ENCODE results near the gene RTL1.

Gene RTL1

GRCh38 chr14:100898935-100899883, 4.3 kb downstream of the RTL1 start:
- DNase-seq (ENCODE audit: low read depth) = no peak

GRCh38 chr14:100898465-100898864, 5.1 kb downstream of the RTL1 start:
- no peak for DNase-seq (ENCODE audit: low read depth)

DNA sequence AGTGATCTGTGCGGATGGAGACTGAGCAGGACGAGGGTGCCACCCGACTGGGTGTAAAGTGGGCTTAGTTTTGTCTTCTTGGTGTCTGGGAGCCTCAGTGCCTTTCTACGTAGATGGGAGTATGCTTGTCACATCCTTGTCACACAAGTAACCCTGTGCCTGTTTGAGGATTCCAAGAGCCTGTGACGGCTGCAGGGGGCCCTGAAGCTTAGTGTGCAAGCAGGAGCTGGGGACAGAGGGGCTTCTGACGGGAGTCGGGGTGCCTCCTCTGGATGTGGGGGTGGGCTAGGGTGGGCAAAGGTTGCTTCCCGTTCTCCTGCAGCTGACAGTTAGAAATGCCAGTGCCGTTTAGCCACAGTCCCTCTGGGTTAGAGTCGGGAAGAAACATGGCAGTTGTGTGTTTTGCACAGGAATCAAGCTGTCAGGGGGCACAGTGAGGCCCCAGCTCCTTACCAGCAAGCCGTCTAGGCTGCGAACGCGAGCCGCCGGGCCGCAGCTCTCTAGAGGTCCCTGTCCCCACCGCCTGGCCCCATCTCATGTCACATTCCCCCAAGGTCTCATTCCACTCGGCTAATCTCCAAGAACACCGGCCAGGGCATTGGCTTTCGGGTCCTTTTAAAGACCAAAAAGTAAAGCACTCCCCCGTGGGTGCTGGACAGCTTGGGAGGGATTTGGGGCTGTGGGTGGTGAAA, 7.0 kb downstream of the RTL1 start:
- no peak for DNase-seq (ENCODE audit: low read depth)

- DNase-seq (ENCODE audit: low read depth) = no peak
Observed at GRCh38 chr14:100895411-100895810, 8.1 kb downstream of the RTL1 start.

DNA sequence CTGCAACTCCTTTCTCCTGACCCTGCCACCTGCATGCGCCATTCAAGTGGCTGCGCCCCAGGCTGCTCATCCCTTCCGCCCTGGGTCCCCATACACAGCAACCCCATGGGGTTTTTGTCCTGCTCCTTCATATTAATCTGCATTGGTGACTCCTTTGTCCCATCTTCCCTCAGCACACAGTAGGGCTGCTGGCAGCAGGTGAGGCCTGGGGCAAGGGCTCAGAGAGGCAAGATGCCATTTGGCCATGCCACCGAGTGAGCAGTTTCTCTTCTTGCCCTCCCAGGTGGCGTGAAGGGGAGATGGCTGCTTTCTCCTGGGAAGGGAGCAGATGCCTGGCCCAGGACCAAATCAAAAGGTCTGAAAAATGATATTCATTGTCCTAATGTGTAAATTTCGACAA, 9.1 kb downstream of the RTL1 start:
- no peak for DNase-seq (ENCODE audit: low read depth)

DNA sequence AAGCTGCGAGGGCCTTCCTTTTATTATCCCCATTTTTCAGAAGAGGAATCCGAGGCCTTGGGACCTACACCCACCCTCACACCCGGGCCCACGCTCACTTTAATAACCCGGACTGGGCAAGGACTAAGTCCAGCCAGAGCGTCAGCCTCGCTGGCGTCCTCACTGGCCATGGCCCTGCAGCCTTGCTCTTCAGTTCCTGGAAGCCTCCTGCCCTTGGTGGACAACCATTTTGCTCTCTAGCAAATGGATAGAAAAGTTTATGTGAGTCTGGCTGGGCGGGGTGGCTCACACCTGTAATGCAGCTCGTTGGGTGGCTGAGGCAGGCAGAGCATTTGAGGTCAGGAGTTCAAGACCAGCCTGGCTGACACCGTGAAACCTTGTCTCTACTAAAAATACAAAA, 9.8 kb downstream of the RTL1 start:
- DNase-seq (ENCODE audit: low read depth) = no peak

GRCh38 chr14:100893228-100893601, 10.3 kb downstream of the RTL1 start:
- DNase-seq (ENCODE audit: low read depth) = no peak

- no peak for DNase-seq (ENCODE audit: low read depth)
Observed at GRCh38 chr14:100892496-100893227, 10.9 kb downstream of the RTL1 start.

DNA sequence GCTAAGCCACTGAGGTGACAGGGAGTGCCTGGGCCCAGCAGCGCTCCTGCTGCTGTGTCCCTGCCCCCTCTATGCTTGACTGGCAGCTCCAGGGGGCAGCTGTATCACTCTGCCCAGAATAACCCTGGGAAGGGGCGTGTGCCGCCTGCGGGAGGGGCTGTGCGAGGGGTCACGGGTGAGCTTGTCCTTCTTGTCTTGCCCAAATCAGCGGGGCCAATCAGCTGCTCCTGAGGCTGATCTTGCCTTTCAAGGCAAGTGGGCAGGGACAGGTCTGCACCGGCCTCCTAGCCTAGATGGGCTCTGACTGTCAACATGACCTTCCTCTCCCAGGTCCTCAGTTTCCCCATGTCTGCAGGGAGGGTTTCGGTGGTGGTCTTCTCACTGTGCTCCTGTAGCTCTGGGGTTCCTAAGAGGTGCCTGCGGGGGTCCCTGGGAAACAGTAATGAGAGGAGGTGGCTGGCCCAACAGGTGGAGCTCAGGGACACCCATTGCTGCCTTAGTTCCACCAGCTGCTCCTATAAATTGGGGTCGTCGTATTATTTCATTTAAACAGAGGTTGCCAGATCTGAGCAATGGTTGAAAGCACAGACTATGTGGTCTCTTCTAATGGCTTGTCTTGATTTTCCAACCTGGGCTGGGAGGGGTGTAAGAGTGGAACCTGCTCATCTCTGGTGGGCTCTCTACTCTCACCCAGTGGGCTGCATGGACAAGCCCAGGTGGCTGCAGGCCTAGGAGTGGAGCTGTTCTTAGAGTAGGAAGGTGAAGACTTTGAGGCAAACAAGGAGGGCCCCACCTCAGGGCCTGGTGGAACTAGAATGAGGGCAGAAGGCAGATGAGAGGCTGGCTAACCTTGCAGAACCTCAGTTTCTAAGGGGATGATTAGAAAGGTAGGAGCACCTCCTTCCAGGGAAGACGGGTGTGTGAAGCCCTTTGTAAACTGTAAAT, 11.7 kb downstream of the RTL1 start:
- no peak for DNase-seq (ENCODE audit: low read depth)

- no peak for DNase-seq (ENCODE audit: low read depth)
Observed at GRCh38 chr14:100891051-100891450, 12.5 kb downstream of the RTL1 start.

DNA sequence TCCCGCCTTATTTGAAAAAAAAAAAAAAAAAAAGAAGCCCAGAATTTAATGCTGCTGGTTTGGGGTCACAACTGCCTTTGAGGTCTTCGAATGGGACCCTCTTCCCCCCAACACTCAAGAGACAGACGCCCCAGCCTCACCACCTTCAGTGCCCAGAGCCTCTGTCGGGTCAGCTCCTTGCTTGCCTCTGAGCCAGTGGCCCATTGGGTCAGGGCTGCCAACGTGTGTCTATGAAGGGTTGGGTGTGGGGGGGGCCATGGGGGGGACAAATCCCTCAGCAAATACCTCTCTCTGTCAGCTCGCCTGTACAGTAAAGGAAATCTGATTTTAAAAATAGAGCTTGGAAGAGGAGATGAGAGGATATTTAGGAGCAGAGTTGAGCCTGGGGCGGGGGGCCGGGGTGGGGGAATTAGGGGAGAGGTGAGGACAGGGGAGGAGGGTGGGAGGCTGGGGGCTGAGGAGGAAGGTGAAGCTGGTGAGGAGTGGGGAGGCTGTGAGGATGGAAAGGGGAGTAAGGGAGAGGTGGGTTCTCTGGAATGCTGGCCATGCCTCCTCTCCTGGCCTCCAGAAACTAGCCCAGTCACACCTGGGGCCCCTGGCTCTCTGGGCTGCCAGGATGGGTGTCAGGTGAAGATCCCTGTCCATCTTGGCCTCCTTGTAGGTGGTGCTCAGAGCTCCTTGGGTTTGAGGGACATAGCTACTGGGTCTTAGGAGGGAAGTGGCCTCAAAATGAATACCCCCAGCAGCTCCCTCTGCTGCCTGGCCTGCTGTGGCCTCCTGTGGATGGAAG, 13.3 kb downstream of the RTL1 start:
- no peak for DNase-seq (ENCODE audit: low read depth)

- DNase-seq (ENCODE audit: low read depth) = no peak
Observed at GRCh38 chr14:100889641-100890040, 13.9 kb downstream of the RTL1 start.

- DNase-seq (ENCODE audit: low read depth) = no peak
Observed at GRCh38 chr14:100888789-100889315, 14.7 kb downstream of the RTL1 start.

DNA sequence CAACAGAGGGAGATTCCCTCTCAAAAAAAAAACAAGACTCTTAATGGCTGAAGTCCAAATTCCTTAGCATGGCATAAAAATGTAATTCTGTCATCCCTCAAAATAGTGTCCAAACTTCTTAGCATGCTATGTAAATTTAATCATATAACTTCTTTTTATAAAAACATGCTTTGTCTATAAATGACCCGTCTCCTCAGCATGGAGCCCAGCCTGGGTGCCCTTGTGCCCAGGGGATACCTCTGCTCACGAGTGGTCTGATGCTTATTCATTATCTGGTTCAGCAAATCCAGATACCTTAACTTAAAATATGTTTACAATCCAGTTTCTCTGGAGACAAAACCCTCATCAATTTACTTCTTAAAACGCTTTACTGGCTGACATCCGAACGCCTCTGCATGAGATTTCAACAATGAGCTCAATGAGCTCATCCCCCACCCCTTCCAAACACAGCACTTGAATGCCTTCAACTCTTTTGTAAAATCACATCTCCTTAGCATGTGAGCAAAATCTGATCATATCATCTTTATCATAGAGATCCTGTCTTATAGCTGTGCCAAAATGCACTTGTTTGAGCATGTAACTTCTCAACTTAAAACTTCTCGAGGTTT, 15.7 kb downstream of the RTL1 start:
- DNase-seq (ENCODE audit: low read depth) = no peak

DNA sequence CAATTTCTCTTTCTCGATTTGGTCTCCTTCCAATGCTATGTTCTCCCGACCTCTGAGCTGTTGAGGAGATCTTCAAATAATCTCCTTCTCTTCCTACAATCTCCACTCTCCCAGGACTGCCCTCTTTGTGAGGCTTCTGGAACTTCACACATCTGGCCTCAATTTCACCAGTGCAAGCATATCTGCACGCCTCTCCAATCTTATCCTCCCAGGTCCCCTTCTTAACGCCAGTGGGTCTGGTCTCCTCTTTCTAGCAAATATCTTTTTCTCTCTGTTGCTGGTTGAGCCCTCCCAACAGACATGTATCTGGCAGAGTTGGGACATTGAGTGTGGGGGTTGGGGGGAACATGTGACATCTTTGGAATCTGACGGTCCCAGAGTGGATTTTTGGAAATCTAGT, 17.9 kb downstream of the RTL1 start:
- no peak for DNase-seq (ENCODE audit: low read depth)

GRCh38 chr14:100885196-100885595, 18.3 kb downstream of the RTL1 start:
- no peak for DNase-seq (ENCODE audit: low read depth)

- no peak for DNase-seq (ENCODE audit: low read depth)
Observed at GRCh38 chr14:100884456-100884855, 19.1 kb downstream of the RTL1 start.

GRCh38 chr14:100883789-100884101, 19.8 kb downstream of the RTL1 start:
- no peak for DNase-seq (ENCODE audit: low read depth)

- DNase-seq (ENCODE audit: low read depth) = no peak
Observed at GRCh38 chr14:100882991-100883788, 20.3 kb downstream of the RTL1 start.
